ENCODE results near the gene IGHMBP2. TPM values are rescaled to one million over a fixed set of nuclear protein-coding genes. Genes with fewer than 3 reads are reported as not detected.

IGHMBP2 gene
- total and polyA plus RNA-seq, 2 experiments from 2014 or later: 14.3 to 27.7 TPM

DNA sequence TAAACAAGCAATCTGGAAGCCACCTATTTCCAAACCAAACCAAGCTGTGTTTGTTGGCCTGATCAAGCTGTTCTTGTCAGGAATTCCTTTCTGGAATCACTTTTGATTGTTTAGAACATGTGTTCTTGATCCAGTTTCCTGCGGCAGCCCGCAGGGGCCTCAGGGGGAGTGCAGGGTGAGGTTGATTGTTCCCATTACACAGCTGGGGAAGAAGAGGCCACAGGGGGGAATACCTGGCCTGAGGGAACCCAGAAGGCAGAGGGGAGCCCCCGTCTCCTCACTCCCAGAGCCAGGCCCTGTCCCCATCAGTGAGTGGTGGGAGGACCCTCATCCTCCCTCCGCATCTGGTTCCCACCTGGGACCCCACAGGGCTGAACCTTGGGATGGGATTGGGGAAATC, 72.9 kb downstream of the IGHMBP2 start:
- Histone ChIP-seq H2AFZ (no peak overlapping the region), H3F3A (replicated peaks; ENCODE audit: low read depth) (no peaks in the 10 kb centered on the region), H3K27ac (ENCODE audit: low read depth) (no peak overlapping the region), H3K4me1 (ENCODE audit: insufficient read depth) (no peaks in the 10 kb centered on the region), H3K4me3 (no peak overlapping the region), H3K36me3 (ENCODE audit: insufficient read depth) (no peaks in the 10 kb centered on the region), H3K4me2 (no peak overlapping the region), H3K27me3 (ENCODE audit: insufficient read depth) (no peaks in the 10 kb centered on the region), H3K79me2 (replicated peaks; ENCODE audit: insufficient read depth) (no peaks in the 10 kb centered on the region), H4K20me1 (replicated peaks; ENCODE audit: insufficient read depth) (no peaks in the 10 kb centered on the region), H3K9me2 (ENCODE audit: insufficient read depth) (0 out of 2 replicates have a peak, but pooled peaks cover 3% of the 10 kb centered on the region)
- Mint-ChIP-seq H3K27me3 (ENCODE audit: insufficient read depth, low read depth, poor library complexity) (no peaks in the 10 kb centered on the region), H3K36me3 (ENCODE audit: low read depth) (peaks cover 3% of the 10 kb centered on the region; the same call in 2 of the 3 replicates), H3K4me3 (no peak overlapping the region), H3K9me3 (peaks cover 6% of the 10 kb centered on the region), H3K27ac (no peak overlapping the region), H3K4me1 (peaks cover 7% of the 10 kb centered on the region)
- TF ChIP-seq EZH2 (IDR thresholded peaks at IDR 0.05; ENCODE audit: low read depth, unreplicated experiment) (no peak), ZNF114 (CRISPR knock-in tag; IDR thresholded peaks at IDR 0.05) (no peak), JUNB (IDR thresholded peaks at IDR 0.05; ENCODE audit: unreplicated experiment) (no peak), CTCF (conservative IDR thresholded peaks at IDR 0.05; ENCODE audit: low read depth in 2 of 2) (no peak)
- ATAC-seq (no peak), DNase-seq (ENCODE audit: low spot score) (no peak)

DNA sequence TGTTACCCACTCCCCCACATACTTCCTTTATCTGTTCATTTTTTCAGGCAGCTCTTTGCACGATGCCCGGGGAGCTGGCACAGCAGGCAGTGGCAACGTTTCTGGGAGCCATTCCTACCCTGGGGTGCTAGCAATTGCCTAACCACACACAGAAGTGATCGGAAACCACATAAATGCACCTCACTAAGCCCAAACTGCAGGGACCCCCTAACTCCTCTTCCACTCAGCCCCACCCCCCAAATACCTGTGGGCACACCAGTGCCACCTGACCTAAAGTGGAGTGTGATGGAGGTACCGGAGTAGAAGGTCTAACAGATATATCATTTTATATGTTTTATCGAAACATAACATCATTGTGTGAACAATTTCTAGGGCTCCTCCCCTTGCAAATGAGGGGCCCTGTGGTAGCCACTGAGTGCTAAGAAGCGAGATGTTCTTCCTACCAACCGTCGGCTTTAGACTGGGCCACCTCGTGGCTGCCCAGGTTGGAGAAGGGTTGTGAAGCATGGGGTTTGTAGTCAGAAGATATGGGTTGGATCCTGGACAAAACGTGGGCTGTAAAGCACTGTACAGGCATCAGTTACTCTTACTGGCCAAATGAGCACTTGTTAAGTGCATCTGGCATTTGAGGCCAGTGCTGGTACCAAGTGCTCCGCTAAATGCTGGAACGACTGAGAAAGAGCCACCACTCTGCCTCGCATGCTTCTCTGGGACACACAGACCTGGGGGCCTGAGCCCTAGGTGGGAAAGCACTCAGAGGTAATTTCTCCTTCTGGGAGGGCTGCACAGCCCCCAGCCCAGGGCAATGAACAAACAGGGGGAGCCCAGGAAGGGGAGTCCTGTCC, 74.3 kb downstream of the IGHMBP2 start:
- Histone ChIP-seq H3K27me3 (ENCODE audit: insufficient read depth) (no peaks in the 10 kb centered on the region), H3K9me2 (ENCODE audit: insufficient read depth) (0 out of 2 replicates have a peak, but pooled peaks cover 3% of the 10 kb centered on the region), H3K27ac (ENCODE audit: low read depth) (no peak overlapping the region), H3K4me2 (no peak overlapping the region), H4K20me1 (replicated peaks; ENCODE audit: insufficient read depth) (no peaks in the 10 kb centered on the region), H3K79me2 (replicated peaks; ENCODE audit: insufficient read depth) (no peaks in the 10 kb centered on the region), H3F3A (replicated peaks; ENCODE audit: low read depth) (no peaks in the 10 kb centered on the region), H3K4me1 (ENCODE audit: insufficient read depth) (no peaks in the 10 kb centered on the region), H2AFZ (no peak overlapping the region), H3K36me3 (ENCODE audit: insufficient read depth) (no peaks in the 10 kb centered on the region), H3K4me3 (no peak overlapping the region)
- DNase-seq (ENCODE audit: low spot score) (no peak), ATAC-seq (no peak)
- H3K36me3 Mint-ChIP-seq (ENCODE audit: low read depth): peaks cover 3% of the 10 kb centered on the region; the same call in 2 of the 3 replicates
- H3K27me3 Mint-ChIP-seq (ENCODE audit: insufficient read depth, low read depth, poor library complexity): no peaks in the 10 kb centered on the region
- H3K4me3 Mint-ChIP-seq: no peak overlapping the region
- no peak overlapping the region for H3K27ac Mint-ChIP-seq
- peaks cover 7% of the 10 kb centered on the region for H3K4me1 Mint-ChIP-seq
- H3K9me3 Mint-ChIP-seq: peaks cover 11% of the 10 kb centered on the region
- TF ChIP-seq, protein P1, sequence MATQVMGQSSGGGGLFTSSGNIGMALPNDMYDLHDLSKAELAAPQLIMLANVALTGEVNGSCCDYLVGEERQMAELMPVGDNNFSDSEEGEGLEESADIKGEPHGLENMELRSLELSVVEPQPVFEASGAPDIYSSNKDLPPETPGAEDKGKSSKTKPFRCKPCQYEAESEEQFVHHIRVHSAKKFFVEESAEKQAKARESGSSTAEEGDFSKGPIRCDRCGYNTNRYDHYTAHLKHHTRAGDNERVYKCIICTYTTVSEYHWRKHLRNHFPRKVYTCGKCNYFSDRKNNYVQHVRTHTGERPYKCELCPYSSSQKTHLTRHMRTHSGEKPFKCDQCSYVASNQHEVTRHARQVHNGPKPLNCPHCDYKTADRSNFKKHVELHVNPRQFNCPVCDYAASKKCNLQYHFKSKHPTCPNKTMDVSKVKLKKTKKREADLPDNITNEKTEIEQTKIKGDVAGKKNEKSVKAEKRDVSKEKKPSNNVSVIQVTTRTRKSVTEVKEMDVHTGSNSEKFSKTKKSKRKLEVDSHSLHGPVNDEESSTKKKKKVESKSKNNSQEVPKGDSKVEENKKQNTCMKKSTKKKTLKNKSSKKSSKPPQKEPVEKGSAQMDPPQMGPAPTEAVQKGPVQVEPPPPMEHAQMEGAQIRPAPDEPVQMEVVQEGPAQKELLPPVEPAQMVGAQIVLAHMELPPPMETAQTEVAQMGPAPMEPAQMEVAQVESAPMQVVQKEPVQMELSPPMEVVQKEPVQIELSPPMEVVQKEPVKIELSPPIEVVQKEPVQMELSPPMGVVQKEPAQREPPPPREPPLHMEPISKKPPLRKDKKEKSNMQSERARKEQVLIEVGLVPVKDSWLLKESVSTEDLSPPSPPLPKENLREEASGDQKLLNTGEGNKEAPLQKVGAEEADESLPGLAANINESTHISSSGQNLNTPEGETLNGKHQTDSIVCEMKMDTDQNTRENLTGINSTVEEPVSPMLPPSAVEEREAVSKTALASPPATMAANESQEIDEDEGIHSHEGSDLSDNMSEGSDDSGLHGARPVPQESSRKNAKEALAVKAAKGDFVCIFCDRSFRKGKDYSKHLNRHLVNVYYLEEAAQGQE (IDR thresholded peaks at IDR 0.05; ENCODE audit: unreplicated experiment): no peak
